AG09309 (cell line): Measurements from ENCODE around the gene MSANTD4.

Source experiments
- DNase-seq: peaks from one replicate; pipeline ENCODE4 v3.0.0-alpha.2; 2010; ENCODE audit warnings: low read depth
- H3K4me3 ChIP-seq: 2 replicates; pipeline ENCODE4 v1.5.1; 2011; ENCODE audit warnings: mild to moderate bottlenecking, low read depth, low read length, moderate library complexity; ENCODE audit not compliant: control insufficient read depth
- TF ChIP-seq, protein P1 (sequence below): IDR thresholded peaks from 2 replicates; pipeline ENCODE4 v1.5.1; 2011; ENCODE audit warnings: mild to moderate bottlenecking, low read depth, low read length, inconsistent platforms; ENCODE audit not compliant: insufficient read depth, control insufficient read depth; ENCODE audit errors: missing control alignments

Gene MSANTD4

DNA sequence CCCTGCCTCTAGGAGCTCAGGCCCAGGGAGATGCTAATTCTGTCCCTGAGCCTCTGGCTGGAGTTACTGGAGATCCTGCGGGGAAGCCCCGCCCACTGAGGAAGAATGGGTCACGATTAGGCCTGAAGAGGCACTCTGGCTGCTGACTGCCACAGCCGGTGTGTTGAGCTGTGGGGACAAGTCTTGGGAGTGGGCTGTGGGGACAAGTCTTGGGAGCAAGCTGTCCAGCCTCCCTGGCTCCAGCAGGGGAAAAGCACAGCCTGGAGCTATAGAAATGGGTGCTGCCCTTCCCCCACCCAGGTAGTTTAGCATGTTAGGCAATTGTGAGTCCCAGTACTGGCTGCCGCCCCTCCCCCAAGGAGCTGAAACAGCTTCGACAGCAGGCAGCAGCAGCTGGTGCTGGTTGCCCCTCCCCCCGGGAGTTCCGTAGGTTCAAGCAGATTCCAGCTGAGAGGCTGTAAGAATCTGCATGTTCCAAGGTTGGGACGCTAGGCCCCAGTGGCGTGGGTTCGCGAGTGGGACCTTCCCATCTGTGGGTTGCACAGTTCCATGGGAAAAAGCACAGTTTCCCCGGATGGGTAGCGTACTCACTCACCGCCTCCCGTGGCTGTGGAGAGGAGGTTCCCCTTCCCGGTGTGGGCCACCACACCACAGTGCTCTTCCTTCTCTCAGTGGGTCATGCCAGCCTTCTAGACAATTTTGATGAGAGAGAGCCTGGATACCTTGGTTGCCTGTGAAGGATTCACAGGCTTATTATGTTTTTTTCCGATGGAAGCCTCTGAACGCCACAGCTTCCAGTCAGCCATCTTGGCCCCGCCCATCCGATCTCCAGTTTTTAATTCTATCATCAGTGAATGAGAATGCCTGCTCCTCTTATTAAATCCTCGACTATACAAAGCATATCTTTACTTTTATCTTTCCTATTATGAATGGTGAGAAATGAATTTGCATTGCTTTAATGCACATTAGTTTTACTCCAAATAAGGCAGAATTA lies 61.5 kb downstream of the MSANTD4 start:
- TF ChIP-seq, protein P1, sequence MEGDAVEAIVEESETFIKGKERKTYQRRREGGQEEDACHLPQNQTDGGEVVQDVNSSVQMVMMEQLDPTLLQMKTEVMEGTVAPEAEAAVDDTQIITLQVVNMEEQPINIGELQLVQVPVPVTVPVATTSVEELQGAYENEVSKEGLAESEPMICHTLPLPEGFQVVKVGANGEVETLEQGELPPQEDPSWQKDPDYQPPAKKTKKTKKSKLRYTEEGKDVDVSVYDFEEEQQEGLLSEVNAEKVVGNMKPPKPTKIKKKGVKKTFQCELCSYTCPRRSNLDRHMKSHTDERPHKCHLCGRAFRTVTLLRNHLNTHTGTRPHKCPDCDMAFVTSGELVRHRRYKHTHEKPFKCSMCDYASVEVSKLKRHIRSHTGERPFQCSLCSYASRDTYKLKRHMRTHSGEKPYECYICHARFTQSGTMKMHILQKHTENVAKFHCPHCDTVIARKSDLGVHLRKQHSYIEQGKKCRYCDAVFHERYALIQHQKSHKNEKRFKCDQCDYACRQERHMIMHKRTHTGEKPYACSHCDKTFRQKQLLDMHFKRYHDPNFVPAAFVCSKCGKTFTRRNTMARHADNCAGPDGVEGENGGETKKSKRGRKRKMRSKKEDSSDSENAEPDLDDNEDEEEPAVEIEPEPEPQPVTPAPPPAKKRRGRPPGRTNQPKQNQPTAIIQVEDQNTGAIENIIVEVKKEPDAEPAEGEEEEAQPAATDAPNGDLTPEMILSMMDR, result no peak
- no peak for DNase-seq
- no peak overlapping the region for H3K4me3 ChIP-seq
